AG09309 (cell line): ENCODE measurements around the gene PSKH1.
"Not testable (repeated sequence)": the region's sequence is repeated elsewhere in the genome, so short reads cannot be mapped to it uniquely, and the experiment has no call there.

ENCODE experiments used
- DNase-seq: peaks from one replicate; pipeline ENCODE4 v3.0.0-alpha.2; 2010; ENCODE audit warnings: low read depth
- H3K4me3 ChIP-seq: 2 replicates; pipeline ENCODE4 v1.5.1; 2011; ENCODE audit warnings: mild to moderate bottlenecking, low read depth, low read length, moderate library complexity; ENCODE audit not compliant: control insufficient read depth
- CTCF ChIP-seq: IDR thresholded peaks from 2 replicates; pipeline ENCODE4 v1.5.1; 2011; ENCODE audit warnings: mild to moderate bottlenecking, low read depth, low read length, inconsistent platforms; ENCODE audit not compliant: insufficient read depth, control insufficient read depth; ENCODE audit errors: missing control alignments

Gene PSKH1

DNA sequence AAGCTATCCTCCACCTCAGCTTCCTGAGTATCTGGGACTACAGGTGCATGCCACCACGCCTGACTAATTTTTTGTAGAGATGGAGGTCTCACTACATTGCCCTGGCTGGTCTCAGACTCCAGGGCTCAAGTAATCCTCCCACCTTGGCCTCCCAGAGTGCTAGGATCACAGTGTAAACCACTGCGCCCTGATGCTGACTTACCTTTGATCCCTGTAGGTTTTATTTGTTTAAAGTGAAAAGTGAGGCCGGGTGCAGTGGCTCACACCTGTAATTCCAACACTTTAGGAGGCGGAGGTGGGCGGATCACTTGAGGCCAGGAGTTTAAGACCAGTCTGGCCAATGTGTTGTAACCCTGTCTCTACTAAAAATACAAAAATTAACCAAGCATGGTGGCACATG is 8.7 kb downstream of the PSKH1 start:
- no peak overlapping the region for H3K4me3 ChIP-seq
- no peak for DNase-seq
- no peak for TF ChIP-seq CTCF

DNA sequence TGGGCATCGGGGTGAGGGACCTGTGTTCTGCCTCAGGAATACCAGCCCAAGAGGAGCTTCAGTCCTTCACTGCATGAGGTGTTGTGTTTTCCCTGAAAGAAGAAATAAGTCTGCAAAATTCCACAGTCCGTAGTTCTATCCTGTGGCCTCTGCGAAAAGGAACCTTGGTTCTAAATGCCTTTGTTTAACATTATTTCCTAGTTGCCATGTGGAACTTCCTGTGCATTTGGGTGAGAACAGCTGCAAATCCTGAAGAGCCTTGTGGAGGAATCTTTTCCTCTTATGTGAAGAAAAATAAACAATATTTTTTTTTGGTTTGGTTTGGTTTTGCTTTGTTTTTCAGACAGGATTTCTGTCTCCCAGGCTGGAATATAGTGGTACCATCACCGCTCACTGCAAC is 9.8 kb downstream of the PSKH1 start:
- no peak overlapping the region for H3K4me3 ChIP-seq
- no peak for DNase-seq
- TF ChIP-seq CTCF, result no peak

GRCh38 chr16:67907397-67908180 is 14.5 kb downstream of the PSKH1 start:
- DNase-seq, result no peak
- no peak for TF ChIP-seq CTCF
- no peak overlapping the region for H3K4me3 ChIP-seq

DNA sequence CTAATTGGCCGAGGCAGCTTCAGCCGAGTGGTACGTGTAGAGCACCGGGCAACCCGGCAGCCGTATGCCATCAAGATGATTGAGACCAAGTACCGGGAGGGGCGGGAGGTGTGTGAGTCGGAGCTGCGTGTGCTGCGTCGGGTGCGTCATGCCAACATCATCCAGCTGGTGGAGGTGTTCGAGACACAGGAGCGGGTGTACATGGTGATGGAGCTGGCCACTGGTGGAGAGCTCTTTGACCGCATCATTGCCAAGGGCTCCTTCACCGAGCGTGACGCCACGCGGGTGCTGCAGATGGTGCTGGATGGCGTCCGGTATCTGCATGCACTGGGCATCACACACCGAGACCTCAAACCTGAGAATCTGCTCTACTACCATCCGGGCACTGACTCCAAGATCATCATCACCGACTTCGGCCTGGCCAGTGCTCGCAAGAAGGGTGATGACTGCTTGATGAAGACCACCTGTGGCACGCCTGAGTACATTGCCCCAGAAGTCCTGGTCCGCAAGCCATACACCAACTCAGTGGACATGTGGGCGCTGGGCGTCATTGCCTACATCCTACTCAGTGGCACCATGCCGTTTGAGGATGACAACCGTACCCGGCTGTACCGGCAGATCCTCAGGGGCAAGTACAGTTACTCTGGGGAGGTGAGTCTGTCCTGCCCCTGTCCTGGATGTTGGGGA is 16.1 kb downstream of the PSKH1 start:
- no peak for DNase-seq
- H3K4me3 ChIP-seq, result no peak overlapping the region
- no peak for TF ChIP-seq CTCF

- H3K4me3 ChIP-seq, result no peak overlapping the region
- TF ChIP-seq CTCF, result no peak
- DNase-seq, result peak; percentile 31
Observed at GRCh38 chr16:67910158-67910557, 17.1 kb downstream of the PSKH1 start.

DNA sequence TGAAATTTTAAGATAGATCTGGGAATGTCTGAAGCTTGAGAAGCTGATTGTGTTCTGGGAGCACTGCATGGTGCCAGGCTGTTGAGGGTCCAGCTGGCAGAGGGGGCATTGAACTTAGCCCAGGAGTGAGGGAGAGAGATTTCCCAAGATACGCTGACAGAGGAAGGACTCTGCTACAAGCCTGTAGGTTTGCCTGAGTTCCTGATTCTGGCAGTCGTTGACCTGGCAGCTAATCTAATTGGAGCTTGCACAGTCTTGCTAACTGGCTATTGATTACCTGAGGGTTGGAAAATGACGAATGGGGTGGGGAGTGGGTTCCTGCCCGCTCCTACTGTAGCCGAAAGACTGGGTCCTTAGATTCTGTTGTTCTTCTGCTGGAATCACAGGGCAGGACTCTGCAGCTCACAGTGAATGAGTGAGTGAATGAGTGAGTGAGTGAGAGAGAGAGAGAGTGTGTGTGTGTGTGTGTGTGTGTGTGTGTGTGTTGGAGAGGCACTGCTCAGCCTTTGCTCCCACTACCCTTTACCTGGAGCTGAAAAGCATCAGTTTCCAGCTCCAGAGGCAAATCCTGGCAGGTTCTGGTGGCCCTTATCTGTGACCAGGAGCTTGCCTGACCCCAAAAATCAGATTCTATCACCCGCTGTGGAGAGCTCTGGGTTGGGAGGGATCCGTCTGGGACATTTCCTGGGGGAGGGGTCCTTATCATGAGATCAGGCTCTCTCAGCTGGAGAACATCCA is 21.9 kb downstream of the PSKH1 start:
- no peak overlapping the region for H3K4me3 ChIP-seq
- no peak for TF ChIP-seq CTCF
- DNase-seq, result no peak

- DNase-seq, H3K4me3 ChIP-seq: not testable (repeated sequence)
Observed at GRCh38 chr16:67915496-67915769, 22.4 kb downstream of the PSKH1 start.
